Measurements from ENCODE around the gene FAM89B. TPM values are rescaled to one million over a fixed set of nuclear protein-coding genes. Genes with fewer than 3 reads are reported as not detected.

FAM89B gene
- total and polyA plus RNA-seq, 2 donors (not counting 3 experiments of a cell fraction or from before 2014, with no cell fraction given), result 63.1 to 153 TPM

GRCh38 chr11:65547446-65548125, 24.8 kb upstream of the FAM89B start:
- Histone ChIP-seq H3K4me1 (ENCODE audit: control insufficient read depth, extremely low read depth, insufficient read depth, low read length) (no peaks in the 10 kb centered on the region), H3K36me3 (ENCODE audit: control insufficient read depth in 2 of 2, extremely low read depth in 1 of 2, insufficient read depth in 2 of 2, low read length in 2 of 2) (peaks cover 0 to 42% of the 10 kb centered on the region in 2 experiments), H2AFZ (ENCODE audit: low read depth, low read length) (no peak overlapping the region), H3K9ac (replicated peaks; ENCODE audit: extremely low read depth, insufficient read depth, low read length) (no peak overlapping the region), H3K4me2 (ENCODE audit: insufficient read depth, low read length) (no peak overlapping the region), H3K27me3 (ENCODE audit: control insufficient read depth in 2 of 2, insufficient read depth in 2 of 2, low read length in 2 of 2) (no peaks in the 10 kb centered on the region), H3K9me3 (replicated peaks; ENCODE audit: control insufficient read depth, insufficient read depth, low read length) (no peaks in the 10 kb centered on the region), H3K79me2 (ENCODE audit: control insufficient read depth, insufficient read depth, low read length) (no peaks in the 10 kb centered on the region), H3K9me1 (replicated peaks; ENCODE audit: control insufficient read depth, extremely low read depth, insufficient read depth, low read length) (no peaks in the 10 kb centered on the region), H4K20me1 (replicated peaks; ENCODE audit: control insufficient read depth, extremely low read depth, insufficient read depth, low read length) (no peaks in the 10 kb centered on the region), H3K27ac (ENCODE audit: insufficient read depth, low read depth, low read length) (no peak overlapping the region), H3K4me3 (replicated peaks in 1 of 3; ENCODE audit: insufficient read depth in 1 of 3, low read depth in 1 of 3, low read length in 3 of 3) (no peak overlapping the region)
- intact Hi-C loops (cut with micrococcal nuclease), result loop anchor here (2.0 kb wide), 2 partner anchors 13 to 23 kb away; partner anchors contain the start of gene ZNRD2
- dilution Hi-C loops (cut with MboI; ENCODE audit: extremely low pct_ligation_motif_present, low sequenced_read_pairs), result no loop called here
- DNase-seq (ENCODE audit: low read depth, low spot score), result no peak
- BruUV-seq (replicated peaks), result no TSS peak
- no peak for FAIRE-seq
- POLR2A ChIA-PET, result no interaction called here
- CTCF ChIA-PET, result no interaction called here
- TF ChIP-seq MAX (IDR thresholded peaks at IDR 0.05; ENCODE audit: insufficient read depth, insufficient read length) (no peak), FOS (IDR thresholded peaks at IDR 0.05; ENCODE audit: borderline replicate concordance, insufficient read depth, low read length) (no peak), EZH2 (IDR thresholded peaks at IDR 0.05; ENCODE audit: borderline replicate concordance, low read depth, low read length, severe bottlenecking) (no peak), POLR2A (IDR thresholded peaks at IDR 0.05; ENCODE audit: low read depth, low read length) (no peak), CTCF (IDR thresholded peaks at IDR 0.05; ENCODE audit: extremely low read depth in 1 of 2, insufficient read depth in 1 of 2, low read depth in 1 of 2, low read length in 2 of 2) (no peak), POLR2AphosphoS5 (IDR thresholded peaks at IDR 0.05; ENCODE audit: insufficient read depth, low read depth, low read length) (no peak), MYC (IDR thresholded peaks at IDR 0.05; ENCODE audit: low read depth, low read length) (no peak), JUN (IDR thresholded peaks at IDR 0.05; ENCODE audit: borderline replicate concordance, insufficient read depth, insufficient read length, low read depth) (no peak), GATA2 (IDR thresholded peaks at IDR 0.05; ENCODE audit: insufficient read depth, insufficient read length, low read depth, low read length) (no peak)

Data from endothelial cell of umbilical vein (primary cell).